ENCODE results near the gene MEGF6.
"Not testable (repeated sequence)": the region's sequence is repeated elsewhere in the genome, so short reads cannot be mapped to it uniquely, and the experiment has no call there.

The MEGF6 gene

DNA sequence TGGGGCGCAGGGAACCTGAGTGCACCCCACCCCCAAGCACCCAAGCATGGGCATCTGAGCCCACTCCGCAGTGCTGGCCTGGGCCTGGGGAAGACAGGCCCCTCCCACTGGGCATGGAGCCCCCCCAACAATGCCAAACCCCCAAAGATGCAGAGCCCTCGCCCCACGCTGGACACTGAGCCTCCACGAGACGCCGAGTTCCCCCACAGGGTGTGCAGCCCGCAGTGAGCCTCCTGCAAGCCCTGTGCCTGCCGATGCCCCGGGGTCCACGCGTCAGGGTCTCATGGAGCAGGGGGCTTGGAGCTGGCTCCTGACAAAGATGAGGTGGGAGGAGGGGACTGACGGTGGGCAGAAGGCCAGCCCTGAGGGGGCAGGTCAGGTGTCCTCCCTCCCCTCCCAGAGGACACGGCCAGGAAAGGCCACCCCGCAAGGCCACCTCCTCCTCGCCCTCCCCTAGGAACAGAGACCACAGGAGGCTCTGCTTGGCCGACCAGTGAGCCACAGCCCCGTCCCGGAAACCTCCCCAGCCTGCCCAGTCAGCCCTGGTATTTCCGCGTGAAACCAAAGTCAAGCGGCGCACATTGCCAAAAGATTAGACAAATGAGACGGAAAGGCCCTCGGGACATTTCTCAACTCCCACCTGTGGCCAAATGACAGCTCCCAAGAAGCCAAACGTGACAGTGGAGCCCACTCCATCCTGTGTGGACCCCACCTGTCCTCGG lies 33.4 kb downstream of the MEGF6 start:
- TF ChIP-seq CTCF (IDR thresholded peaks at IDR 0.05; ENCODE audit: low read depth, low read length) = no peak
- H3K4me3 ChIP-seq (replicated peaks in 1 of 2; ENCODE audit: low read depth in 2 of 2, low read length in 2 of 2) = no peak overlapping the region
- DNase-seq (ENCODE audit: low read depth in 2 of 2) = peak; percentile 46 to 83

DNA sequence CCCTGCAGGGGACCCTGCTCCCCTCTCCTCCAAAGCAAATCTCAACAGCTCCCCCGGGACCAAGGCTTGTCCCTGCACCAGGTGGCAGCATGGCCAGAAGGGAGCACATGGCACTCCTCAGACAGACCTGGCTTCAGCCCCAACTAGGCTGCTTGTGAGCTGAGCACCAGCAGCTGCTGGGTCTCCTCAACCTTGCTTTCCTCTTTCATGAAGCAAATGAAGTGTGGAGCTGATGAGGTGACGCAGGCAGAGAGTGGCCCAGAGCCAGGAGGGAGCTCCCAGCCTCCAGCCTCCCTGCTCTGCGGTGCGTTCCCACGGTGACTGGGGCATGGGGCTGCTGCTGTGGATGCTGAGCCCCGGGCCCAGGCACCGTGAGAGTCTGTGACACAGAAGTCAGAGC lies 34.0 kb downstream of the MEGF6 start:
- H3K4me3 ChIP-seq (replicated peaks in 1 of 2; ENCODE audit: low read depth in 2 of 2, low read length in 2 of 2) = no peak overlapping the region
- no peak for TF ChIP-seq CTCF (IDR thresholded peaks at IDR 0.05; ENCODE audit: low read depth, low read length)
- peak; percentile 36 to 89 for DNase-seq (ENCODE audit: low read depth in 2 of 2)

DNA sequence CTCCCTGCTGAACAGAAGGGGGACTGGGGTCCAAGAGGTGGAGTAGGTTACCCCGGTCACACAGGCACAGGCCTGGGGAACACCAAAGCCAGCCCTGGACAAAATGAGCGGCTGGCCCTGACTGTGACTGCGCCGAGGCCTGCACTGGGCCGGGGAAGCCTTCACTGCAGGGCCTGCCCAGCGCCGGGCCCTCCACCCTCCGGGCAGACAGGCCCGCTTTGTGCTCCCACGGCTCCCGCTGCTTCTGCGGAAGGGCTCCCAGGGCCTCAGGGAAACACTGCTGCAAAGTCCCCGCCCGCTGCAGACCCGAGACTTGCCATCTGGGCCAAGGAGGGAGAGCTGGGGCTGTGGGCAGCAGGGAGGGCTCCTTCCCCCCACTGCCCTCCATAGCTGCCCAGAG lies 35.3 kb downstream of the MEGF6 start:
- no peak for TF ChIP-seq CTCF (IDR thresholded peaks at IDR 0.05; ENCODE audit: low read depth, low read length)
- DNase-seq (ENCODE audit: low read depth in 2 of 2) = no peak
- H3K4me3 ChIP-seq (replicated peaks in 1 of 2; ENCODE audit: low read depth in 2 of 2, low read length in 2 of 2) = no peak overlapping the region

DNA sequence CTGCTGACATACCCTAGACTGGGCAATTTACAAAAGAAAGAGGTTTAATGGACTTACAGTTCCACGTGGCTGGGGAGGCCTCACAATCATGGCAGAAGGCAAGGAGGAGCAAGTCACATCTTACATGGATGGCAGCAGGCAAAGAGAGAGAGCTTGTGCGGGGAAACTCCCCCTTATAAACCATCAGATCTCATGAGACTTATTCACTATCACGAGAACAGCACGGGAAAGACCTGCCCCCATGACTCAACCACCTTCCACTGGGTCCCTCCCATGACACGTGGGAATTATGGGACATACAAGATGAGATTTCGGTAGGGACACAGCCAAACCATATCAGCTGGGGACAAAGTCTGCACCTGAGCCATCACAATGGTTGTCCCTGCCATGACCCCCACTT lies 35.8 kb downstream of the MEGF6 start:
- H3K4me3 ChIP-seq (replicated peaks in 1 of 2; ENCODE audit: low read depth in 2 of 2, low read length in 2 of 2); DNase-seq (ENCODE audit: low read depth in 2 of 2): not testable (repeated sequence)

GRCh38 chr1:3573500-3573899 lies 37.8 kb downstream of the MEGF6 start:
- DNase-seq (ENCODE audit: low read depth in 2 of 2) = peak in 1 of 2 donors; percentile 11
- TF ChIP-seq CTCF (IDR thresholded peaks at IDR 0.05; ENCODE audit: low read depth, low read length) = no peak
- no peak overlapping the region for H3K4me3 ChIP-seq (replicated peaks in 1 of 2; ENCODE audit: low read depth in 2 of 2, low read length in 2 of 2)

- not testable (repeated sequence) for H3K4me3 ChIP-seq (replicated peaks in 1 of 2; ENCODE audit: low read depth in 2 of 2, low read length in 2 of 2); DNase-seq (ENCODE audit: low read depth in 2 of 2)
Measured at GRCh38 chr1:3572638-3573037, 38.7 kb downstream of the MEGF6 start.

DNA sequence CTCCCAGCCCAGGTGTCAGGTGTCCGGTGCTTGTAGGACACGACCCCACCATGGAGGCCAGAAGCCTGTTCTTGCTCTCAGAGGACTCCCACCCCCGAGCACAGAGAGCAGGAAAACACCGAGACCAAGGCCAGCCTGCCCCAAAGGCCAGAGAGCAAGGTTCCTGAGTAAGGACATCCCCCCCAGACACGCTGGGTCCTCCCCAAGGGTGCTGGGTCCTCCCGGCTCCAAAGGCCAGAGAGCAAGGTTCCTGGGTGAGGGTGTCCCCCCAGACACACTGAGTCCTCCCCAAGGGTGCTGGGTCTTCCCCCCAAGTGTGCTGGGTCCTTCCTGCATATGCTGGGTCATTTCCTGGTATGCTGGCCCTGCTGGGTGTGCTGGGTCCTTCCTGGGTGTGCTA lies 40.0 kb downstream of the MEGF6 start:
- H3K4me3 ChIP-seq (replicated peaks in 1 of 2; ENCODE audit: low read depth in 2 of 2, low read length in 2 of 2) = no peak overlapping the region
- TF ChIP-seq CTCF (IDR thresholded peaks at IDR 0.05; ENCODE audit: low read depth, low read length) = no peak
- DNase-seq (ENCODE audit: low read depth in 2 of 2) = no peak
